ENCODE results near the gene ST8SIA4.

Gene ST8SIA4

GRCh38 chr5:100903039-100903887 lies at the start of gene ST8SIA4:
Gene ST8SIA4, minus strand, starts transcription at chr5:100903282. Its CDS starts 327 bp downstream, at chr5:100902955.
- DNase-seq (ENCODE audit: low read depth): peak; percentile 30

GRCh38 chr5:100950985-100951384 lies 47.9 kb upstream of the ST8SIA4 start:
- no peak for DNase-seq (ENCODE audit: low read depth)

- DNase-seq (ENCODE audit: low read depth): no peak
These were observed 10.2 kb upstream of the ST8SIA4 start for GRCh38 chr5:100913298-100913697.

GRCh38 chr5:100909034-100909433 lies 6.0 kb upstream of the ST8SIA4 start:
- DNase-seq (ENCODE audit: low read depth): no peak

- no peak for DNase-seq (ENCODE audit: low read depth)
These were observed 2.3 kb upstream of the ST8SIA4 start for GRCh38 chr5:100905259-100905914.

GRCh38 chr5:100904259-100904861 lies 1.3 kb upstream of the ST8SIA4 start:
- DNase-seq (ENCODE audit: low read depth): no peak

GRCh38 chr5:100902440-100903038 lies 543 bp downstream of the ST8SIA4 start:
- DNase-seq (ENCODE audit: low read depth): peak; percentile 4

- peak; percentile 2 for DNase-seq (ENCODE audit: low read depth)
These were observed 1.2 kb downstream of the ST8SIA4 start for GRCh38 chr5:100901821-100902341.

GRCh38 chr5:100900796-100901781 lies 2.0 kb downstream of the ST8SIA4 start:
- DNase-seq (ENCODE audit: low read depth): peak; percentile 31

GRCh38 chr5:100900142-100900795 lies 2.8 kb downstream of the ST8SIA4 start:
- DNase-seq (ENCODE audit: low read depth): peak; percentile 31

GRCh38 chr5:100899675-100900074 lies 3.4 kb downstream of the ST8SIA4 start:
- no peak for DNase-seq (ENCODE audit: low read depth)

- no peak for DNase-seq (ENCODE audit: low read depth)
These were observed 4.4 kb downstream of the ST8SIA4 start for GRCh38 chr5:100898504-100899346.

GRCh38 chr5:100896054-100896453 lies 7.0 kb downstream of the ST8SIA4 start:
- no peak for DNase-seq (ENCODE audit: low read depth)

GRCh38 chr5:100890461-100891008 lies 12.5 kb downstream of the ST8SIA4 start:
- DNase-seq (ENCODE audit: low read depth): peak; percentile 15

GRCh38 chr5:100889896-100890295 lies 13.2 kb downstream of the ST8SIA4 start:
- DNase-seq (ENCODE audit: low read depth): no peak

- DNase-seq (ENCODE audit: low read depth): no peak
These were observed 13.8 kb downstream of the ST8SIA4 start for GRCh38 chr5:100889165-100889743.

GRCh38 chr5:100877274-100877673 lies 25.8 kb downstream of the ST8SIA4 start:
- DNase-seq (ENCODE audit: low read depth): no peak

- no peak for DNase-seq (ENCODE audit: low read depth)
These were observed 30.5 kb downstream of the ST8SIA4 start for GRCh38 chr5:100872408-100873190.
